AG04449 (cell line): ENCODE measurements around the gene DNM3.

Source experiments
- CTCF ChIA-PET: fragments of 350-600 bp; formaldehyde crosslinking; extraction: SDS; loops from one replicate; lab custom pipeline; 2021; ENCODE audit warnings: antibody characterized with exemption; lab: Yijun Ruan, JAX
- POLR2A ChIA-PET: fragments of 400-600, 350-600 bp; formaldehyde crosslinking; extraction: SDS; loops from one replicate; lab custom pipeline; 2020; ENCODE audit warnings: antibody characterized with exemption, inconsistent platforms; lab: Yijun Ruan, JAX
- DNase-seq: peaks from one replicate; pipeline ENCODE4 v3.0.0-alpha.2; 2010; ENCODE audit warnings: low read depth, low spot score
- H3K4me3 ChIP-seq: 2 replicates; pipeline ENCODE4 v1.5.1; 2011; ENCODE audit warnings: low read depth, mild to moderate bottlenecking, control low read depth, low read length
- CTCF ChIP-seq: IDR thresholded peaks from one replicate; pipeline ENCODE4 v1.5.1; 2011; ENCODE audit warnings: mild to moderate bottlenecking, moderate library complexity, low read length, control low read depth, inconsistent platforms; ENCODE audit not compliant: insufficient read depth; ENCODE audit errors: missing control alignments

The DNM3 gene

GRCh38 chr1:172145231-172145651, 303.9 kb downstream of the DNM3 start:
- peak overlapping the region; percentile 80 for H3K4me3 ChIP-seq
- ChIA-PET CTCF (interaction anchor here (0.8 to 1.7 kb wide), 6 partner anchors 11 to 266 kb away, joined by 3 to 4 read pairs (median 3); no protein-coding TSS in a partner anchor), POLR2A (interaction anchor here (0.6 to 2.0 kb wide), 16 partner anchors 9 to 254 kb away, joined by 3 to 18 read pairs (median 4); no protein-coding TSS in a partner anchor)
- DNase-seq = no peak
- TF ChIP-seq CTCF = no peak

- POLR2A ChIA-PET = interaction anchor here (1.3 to 2.0 kb wide), 8 partner anchors 10 to 254 kb away, joined by 3 to 18 read pairs (median 7); no protein-coding TSS in a partner anchor
- CTCF ChIA-PET = interaction anchor here (1.1 to 1.7 kb wide), 4 partner anchors 11 to 266 kb away, joined by 3 read pairs; no protein-coding TSS in a partner anchor
- peak overlapping the region; percentile 80 for H3K4me3 ChIP-seq
- DNase-seq = no peak
- no peak for TF ChIP-seq CTCF
Measured at GRCh38 chr1:172145656-172146055, 304.4 kb downstream of the DNM3 start.

GRCh38 chr1:172146141-172146850, 305.0 kb downstream of the DNM3 start:
- DNase-seq = no peak
- ChIA-PET CTCF (interaction anchor here (1.0 kb wide), 1 partner anchor 250 kb away, joined by 3 read pairs; no protein-coding TSS in a partner anchor), POLR2A (interaction anchor here (0.6 to 2.0 kb wide), 3 partner anchors 175 to 244 kb away, joined by 4 to 18 read pairs (median 5); no protein-coding TSS in a partner anchor)
- no peak for TF ChIP-seq CTCF
- H3K4me3 ChIP-seq = no peak overlapping the region

DNA sequence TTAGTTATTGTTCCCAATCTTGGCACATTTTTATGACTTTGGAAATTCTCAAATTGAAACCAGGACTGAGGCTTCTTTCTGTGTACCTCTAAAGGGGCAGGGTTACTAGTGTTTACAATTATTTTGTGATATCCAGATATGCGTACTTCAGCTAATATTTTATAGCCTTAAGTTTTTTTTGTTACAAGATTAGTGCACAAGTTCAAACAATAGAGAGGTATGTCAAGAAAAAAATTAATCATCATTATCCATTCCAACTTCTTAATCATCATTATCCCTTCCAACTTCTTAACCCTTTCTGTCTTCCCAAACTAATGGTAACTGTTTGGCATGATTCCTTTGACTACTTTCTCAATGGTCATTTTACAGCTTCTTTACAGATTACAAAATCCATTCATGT, 306.2 kb downstream of the DNM3 start:
- ChIA-PET POLR2A (interaction anchor here (0.7 to 1.0 kb wide), 2 partner anchors 196 to 211 kb away, joined by 3 to 5 read pairs; no protein-coding TSS in a partner anchor), CTCF (interaction anchor here (0.6 to 1.0 kb wide), 4 partner anchors 9 to 593 kb away, joined by 3 read pairs; no protein-coding TSS in a partner anchor)
- no peak overlapping the region for H3K4me3 ChIP-seq
- no peak for TF ChIP-seq CTCF
- DNase-seq = no peak

DNA sequence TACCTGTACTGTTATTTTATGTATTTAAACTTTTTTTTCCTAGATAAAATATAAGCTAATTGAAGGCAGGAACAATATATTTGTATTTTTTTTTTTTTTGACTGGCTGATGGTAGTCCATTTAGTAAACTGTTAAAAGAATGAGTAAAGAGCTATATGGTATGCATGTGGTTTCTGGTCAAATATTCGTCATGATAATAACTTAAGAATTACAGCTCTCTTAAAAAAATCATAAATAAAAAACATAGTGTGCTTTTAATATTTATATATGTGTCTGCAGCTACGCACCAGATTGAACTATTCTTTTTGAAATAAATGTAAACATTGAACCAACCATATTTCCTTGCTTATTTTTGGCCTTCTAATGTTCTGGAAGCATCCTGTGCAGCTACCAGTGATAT, 306.9 kb downstream of the DNM3 start:
- CTCF ChIA-PET = interaction anchor here (0.7 to 2.1 kb wide), 3 partner anchors 24 to 146 kb away, joined by 3 to 6 read pairs (median 3); no protein-coding TSS in a partner anchor
- H3K4me3 ChIP-seq = no peak overlapping the region
- POLR2A ChIA-PET = interaction anchor here (0.7 to 1.0 kb wide), 3 partner anchors 195 to 360 kb away, joined by 3 to 5 read pairs (median 3); no protein-coding TSS in a partner anchor
- TF ChIP-seq CTCF = no peak
- DNase-seq = no peak

DNA sequence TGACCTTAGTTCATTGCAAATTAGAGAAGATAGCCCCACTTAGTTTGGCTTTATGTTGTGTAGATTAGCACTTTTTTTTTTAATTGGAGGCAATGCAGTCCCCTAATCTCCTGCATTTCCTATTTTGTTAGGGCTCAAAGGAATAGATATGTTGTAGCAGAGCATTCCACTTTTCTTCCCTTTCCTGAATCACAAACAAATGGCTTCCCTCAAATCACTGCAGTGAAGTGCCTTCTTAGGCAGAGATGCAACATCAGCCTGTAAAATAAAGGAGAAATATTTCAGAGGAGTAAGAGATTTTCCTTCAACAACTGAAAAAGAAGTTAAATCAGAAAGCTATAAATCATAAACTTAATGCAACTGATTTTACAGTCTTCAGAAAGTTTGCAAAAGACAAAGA, 307.4 kb downstream of the DNM3 start:
- DNase-seq = no peak
- TF ChIP-seq CTCF = no peak
- CTCF ChIA-PET = interaction anchor here (0.7 to 2.1 kb wide), 2 partner anchors 23 to 146 kb away, joined by 3 to 6 read pairs; no protein-coding TSS in a partner anchor
- no peak overlapping the region for H3K4me3 ChIP-seq
- POLR2A ChIA-PET = interaction anchor here (0.6 to 1.9 kb wide), 4 partner anchors 210 to 360 kb away, joined by 3 to 5 read pairs (median 4); no protein-coding TSS in a partner anchor
